Psoas muscle (tissue), 8 donors: Measurements from ENCODE around the gene PDHA2. TPM values are rescaled to one million over a fixed set of nuclear protein-coding genes. Genes with fewer than 3 reads are reported as not detected.

Source experiments
- ATAC-seq, 4 donors: fragments of 200-7000 bp; cut with Tn5 transposase; one replicate each; pipeline ENCODE4 v1.9.1; 2020; ENCODE audit warnings: moderate library complexity in 3 of 4, mild to moderate bottlenecking in 2 of 4
- DNase-seq, 2 donors: peaks; one replicate each; pipeline ENCODE4 v3.0.0-alpha.2; 2020
- H3K27ac ChIP-seq: fragments of 200-600 bp; one replicate; pipeline ENCODE4 v1.8.0; 2022
- H3K27me3 ChIP-seq, 3 donors: fragments of 200-600 bp in 1 of 3; one replicate each; pipeline versions ENCODE4 v1.6.1 to v1.8.0; 2013 to 2022; ENCODE audit warnings: low read length in 2 of 3, mild to moderate bottlenecking in 2 of 3, moderate library complexity in 1 of 3; ENCODE audit not compliant: insufficient read depth in 3 of 3
- H3K36me3 ChIP-seq, 2 donors: fragments of 200-600 bp in 1 of 2; one replicate each; pipeline versions ENCODE4 v1.6.1 to v1.8.0; 2013 to 2022; ENCODE audit warnings: low read depth in 1 of 2, mild to moderate bottlenecking in 1 of 2, moderate library complexity in 1 of 2; ENCODE audit not compliant: insufficient read depth in 1 of 2
- H3K4me1 ChIP-seq: fragments of 200-600 bp; one replicate; pipeline ENCODE4 v1.8.0; 2022
- H3K4me3 ChIP-seq: fragments of 200-600 bp; one replicate; pipeline ENCODE4 v1.8.0; 2022; ENCODE audit warnings: mild to moderate bottlenecking
- H3K9me3 ChIP-seq: fragments of 200-600 bp; one replicate; pipeline ENCODE4 v1.8.0; 2022
- WGBS, 3 donors: extraction: QIAGEN DNeasy Blood & Tissue Kit; methylation state at CpG; one replicate each; pipeline versions ENCODE4 v1.1.6 to v1.1.7; 2013; 5-methylcytosine and 5-hydroxymethylcytosine counted together
- intact Hi-C, 2 donors: fragments of 100-400 bp; cut with DNase I; formaldehyde crosslinking; loops; one replicate each; pipeline versions ENCODE4 v1.11.0 to v1.14.2; 2022
- polyA plus RNA-seq, 3 donors: library from polyadenylated mRNA; stranded (reverse); fragments of 200-250 nt; gene quantifications; one replicate each; pipeline ENCODE4 v1.2.3, GENCODE V29; 2013
- total RNA-seq, 4 donors: library from RNA; stranded (reverse); fragmentation: NEBNext Ultra II Directional in 2 of 4; extraction: Animal tissue kit (Norgen Biotek cat#: 25700) in 2 of 4; gene quantifications; one replicate each; pipeline versions ENCODE4 v1.2.1 to v1.2.4, GENCODE V29; 2021 to 2023
- TF ChIP-seq, protein P1 (sequence below): fragments of 200-600 bp; IDR thresholded peaks from one replicate; pipeline ENCODE4 v1.8.0; 2022; ENCODE audit warnings: antibody characterized with exemption
- donor health status: healthy with polysubstance abuse.
- donor health status: DM: no; HTN: no; CAD: no; lungs with moderate emphysema.
- donor health status: Bipolar disorder and iron deficiency.
- donor health status: healthy.
- donor health status: DM: yes; HTN: yes; CAD: no.
- donor health status: DM: no; HTN: no; CAD: no.
- donor health status: DM: no; HTN: no; CAD: no.
- donor health status: DM: yes; HTN: yes; CAD: no.

Gene PDHA2
- total and polyA plus RNA-seq, 7 donors = not detected

DNA sequence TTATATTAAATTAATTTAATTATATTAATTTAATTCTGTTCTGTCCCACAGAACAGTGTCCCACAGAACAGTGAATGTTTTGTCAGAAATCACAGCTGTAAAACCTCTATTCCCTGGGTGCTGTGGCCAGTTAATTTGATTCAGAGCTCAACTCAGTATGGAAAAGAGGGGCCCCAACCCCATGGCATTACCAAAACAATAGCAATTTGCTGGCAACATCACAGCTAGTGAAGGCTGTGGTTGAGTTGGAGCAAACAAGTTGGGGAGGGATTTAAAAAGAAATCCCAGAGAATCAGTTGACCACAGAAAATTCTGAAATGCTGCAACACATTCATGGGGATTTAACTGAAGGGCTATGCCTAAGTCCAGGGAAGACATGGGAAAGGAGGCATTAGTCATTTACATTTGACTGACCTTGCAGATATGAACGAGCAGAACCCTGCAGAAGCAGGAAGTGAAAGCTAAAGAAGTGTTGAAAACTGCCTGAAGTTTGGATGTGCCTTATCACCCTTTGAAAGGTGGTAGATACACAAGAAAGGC, 30.1 kb downstream of the PDHA2 start:
- TF ChIP-seq, protein P1, sequence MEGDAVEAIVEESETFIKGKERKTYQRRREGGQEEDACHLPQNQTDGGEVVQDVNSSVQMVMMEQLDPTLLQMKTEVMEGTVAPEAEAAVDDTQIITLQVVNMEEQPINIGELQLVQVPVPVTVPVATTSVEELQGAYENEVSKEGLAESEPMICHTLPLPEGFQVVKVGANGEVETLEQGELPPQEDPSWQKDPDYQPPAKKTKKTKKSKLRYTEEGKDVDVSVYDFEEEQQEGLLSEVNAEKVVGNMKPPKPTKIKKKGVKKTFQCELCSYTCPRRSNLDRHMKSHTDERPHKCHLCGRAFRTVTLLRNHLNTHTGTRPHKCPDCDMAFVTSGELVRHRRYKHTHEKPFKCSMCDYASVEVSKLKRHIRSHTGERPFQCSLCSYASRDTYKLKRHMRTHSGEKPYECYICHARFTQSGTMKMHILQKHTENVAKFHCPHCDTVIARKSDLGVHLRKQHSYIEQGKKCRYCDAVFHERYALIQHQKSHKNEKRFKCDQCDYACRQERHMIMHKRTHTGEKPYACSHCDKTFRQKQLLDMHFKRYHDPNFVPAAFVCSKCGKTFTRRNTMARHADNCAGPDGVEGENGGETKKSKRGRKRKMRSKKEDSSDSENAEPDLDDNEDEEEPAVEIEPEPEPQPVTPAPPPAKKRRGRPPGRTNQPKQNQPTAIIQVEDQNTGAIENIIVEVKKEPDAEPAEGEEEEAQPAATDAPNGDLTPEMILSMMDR = no peak
- 17 to 44% (median 23%) methylated on average over 1 of the region's 1 CpG for WGBS, 3 donors
- DNase-seq = no peak
- Histone ChIP-seq H3K27ac (no peak overlapping the region), H3K4me1 (no peaks in the 10 kb centered on the region), H3K9me3 (peaks cover 13% of the 10 kb centered on the region), H3K36me3 (no peaks in the 10 kb centered on the region), H3K27me3 (no peaks in the 10 kb centered on the region), H3K4me3 (no peak overlapping the region)
- ATAC-seq = no peak
- intact Hi-C loops = no loop called here

DNA sequence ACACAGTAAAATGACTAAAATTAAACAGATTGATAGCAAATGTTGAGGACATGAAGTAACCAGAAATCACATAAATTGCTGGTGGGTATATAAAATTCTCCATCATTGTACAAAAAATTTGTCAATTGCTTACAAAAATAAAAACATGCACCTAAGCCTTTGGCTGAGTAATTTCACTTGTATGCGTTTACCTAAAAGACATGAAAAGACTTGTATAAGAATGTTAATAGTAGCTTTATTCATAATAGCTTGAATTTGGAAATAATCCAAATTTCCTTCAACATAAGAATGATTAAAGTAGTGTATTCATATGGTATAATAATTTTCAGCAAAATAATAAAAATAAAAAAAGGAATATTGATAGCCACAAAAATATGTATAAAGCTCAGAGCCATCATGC, 37.7 kb downstream of the PDHA2 start:
- no peak for DNase-seq
- no peak for ATAC-seq
- Histone ChIP-seq H3K4me3 (no peak overlapping the region), H3K27ac (no peak overlapping the region), H3K36me3 (no peaks in the 10 kb centered on the region), H3K9me3 (no peaks in the 10 kb centered on the region), H3K4me1 (no peaks in the 10 kb centered on the region), H3K27me3 (no peaks in the 10 kb centered on the region)
- intact Hi-C loops = no loop called here
- TF ChIP-seq, protein P1 = no peak
- WGBS, 3 donors = 88 to 94% (median 92%) methylated on average over 1 of the region's 1 CpG

DNA sequence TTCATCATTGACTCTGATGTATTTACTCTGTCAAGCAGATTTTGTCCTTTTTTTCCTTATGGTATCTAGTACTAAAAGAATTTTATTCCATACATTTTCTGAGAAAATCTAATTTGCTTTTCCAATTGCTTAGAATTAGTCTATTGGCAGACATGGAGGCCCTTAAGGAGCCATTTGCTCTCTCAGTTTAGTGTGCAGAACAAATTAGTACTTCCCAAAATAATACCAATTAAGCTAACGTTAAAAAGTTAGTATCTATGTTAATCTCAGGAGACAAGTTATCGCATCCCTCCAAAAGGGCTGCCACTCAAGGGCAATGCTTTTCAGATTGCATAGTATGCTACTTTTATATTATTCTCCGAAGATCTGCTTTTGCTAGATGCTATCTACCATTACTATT, 47.7 kb downstream of the PDHA2 start:
- no peak for DNase-seq
- Histone ChIP-seq H3K27ac (no peak overlapping the region), H3K27me3 (no peaks in the 10 kb centered on the region), H3K4me3 (no peak overlapping the region), H3K36me3 (no peaks in the 10 kb centered on the region), H3K4me1 (no peaks in the 10 kb centered on the region), H3K9me3 (no peaks in the 10 kb centered on the region)
- TF ChIP-seq, protein P1 = no peak
- intact Hi-C loops = no loop called here
- 88 to 95% (median 88%) methylated on average over 3 of the region's 3 CpGs for WGBS, 3 donors
- no peak for ATAC-seq

DNA sequence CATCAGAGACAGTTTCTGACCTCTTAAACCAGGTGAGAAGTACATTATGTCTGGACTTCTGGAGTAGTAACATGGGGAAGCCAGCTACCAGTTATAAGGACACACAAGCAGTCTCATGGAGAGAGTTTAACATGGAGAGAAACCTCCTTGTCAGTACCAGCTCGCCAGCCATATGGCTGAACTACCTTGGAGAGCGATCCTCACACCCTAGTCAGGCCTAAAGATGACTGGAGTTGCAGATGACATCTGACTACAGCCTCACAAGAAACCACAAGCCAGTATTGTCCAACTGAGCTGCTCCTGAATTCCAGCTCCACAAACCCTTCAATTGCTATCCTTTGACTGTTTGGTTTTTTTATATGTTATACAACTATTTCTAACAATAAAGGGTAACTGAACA, 49.8 kb downstream of the PDHA2 start:
- DNase-seq (no peak), ATAC-seq (no peak)
- no peaks in the 10 kb centered on the region for H3K27me3 ChIP-seq
- H3K9me3 ChIP-seq = no peaks in the 10 kb centered on the region
- H3K27ac ChIP-seq = no peak overlapping the region
- H3K4me3 ChIP-seq = no peak overlapping the region
- no peaks in the 10 kb centered on the region for H3K4me1 ChIP-seq
- intact Hi-C loops = no loop called here
- WGBS, 3 donors = 46 to 58% (median 53%) methylated on average over 2 of the region's 2 CpGs
- TF ChIP-seq, protein P1 = no peak
- H3K36me3 ChIP-seq = no peaks in the 10 kb centered on the region
